IMR-90 (cell line): ENCODE data around the gene BTBD17. TPM values are rescaled to one million over a fixed set of nuclear protein-coding genes. Genes with fewer than 3 reads are reported as not detected.

Experiments
- ATAC-seq: fragments of 200-7000 bp; cut with Tn5 transposase; 2 replicates; pipeline ENCODE4 v1.9.1; 2020; ENCODE audit warnings: low read depth, mild to moderate bottlenecking, moderate library complexity
- BruUV-seq: library from RNA; stranded (reverse); fragments of 400-500 nt; replicated peaks from 2 replicates; lab custom pipeline; 2021; lab: Mats Ljungman, UMichigan
- CTCF ChIA-PET: fragments of 300-600 bp; formaldehyde crosslinking; extraction: SDS; loops from one replicate; lab custom pipeline; 2021; ENCODE audit warnings: antibody characterized with exemption; lab: Yijun Ruan, JAX
- POLR2A ChIA-PET: fragments of 300-600 bp; sonication (Branson Sonifier 250); formaldehyde crosslinking; loops from one replicate; lab custom pipeline; 2022; ENCODE audit warnings: antibody characterized with exemption; ENCODE audit not compliant: unreplicated experiment; lab: Charles Lee
- DNase-seq: peaks from one replicate; pipeline ENCODE4 v3.0.0; 2013
- H2AFZ ChIP-seq: replicated peaks from 2 replicates; pipeline ENCODE3; 2013; ENCODE audit warnings: low read length, mild to moderate bottlenecking; ENCODE audit not compliant: poor library complexity
- H2AK5ac ChIP-seq: 2 replicates; pipeline ENCODE4 v1.6.1; 2013; ENCODE audit warnings: low read depth, low read length, inconsistent platforms
- H2AK9ac ChIP-seq: replicated peaks from 2 replicates; pipeline ENCODE3; 2013; ENCODE audit warnings: mild to moderate bottlenecking, low read depth, low read length, moderate library complexity; ENCODE audit not compliant: poor library complexity
- H2BK120ac ChIP-seq: 2 replicates; pipeline ENCODE4 v1.6.1; 2013; ENCODE audit warnings: low read depth, low read length, inconsistent platforms
- H2BK15ac ChIP-seq: 3 replicates; pipeline ENCODE4 v1.6.1; 2013; ENCODE audit warnings: low read depth, low read length, inconsistent platforms
- H2BK20ac ChIP-seq: 2 replicates; pipeline ENCODE4 v1.6.1; 2013; ENCODE audit warnings: low read depth, mild to moderate bottlenecking, inconsistent platforms, low read length, moderate library complexity
- H2BK5ac ChIP-seq: 2 replicates; pipeline ENCODE4 v1.6.1; 2013; ENCODE audit warnings: mild to moderate bottlenecking, low read depth, low read length, inconsistent platforms; ENCODE audit not compliant: poor library complexity, severe bottlenecking
- H3K14ac ChIP-seq: replicated peaks from 2 replicates; pipeline ENCODE4 v1.6.1; 2013; ENCODE audit warnings: low read depth, low read length, inconsistent platforms
- H3K18ac ChIP-seq: 2 replicates; pipeline ENCODE4 v1.6.1; 2013; ENCODE audit warnings: low read depth, low read length, control low read depth
- H3K23ac ChIP-seq: 2 replicates; pipeline ENCODE4 v1.6.1; 2013; ENCODE audit warnings: low read depth, low read length, inconsistent platforms
- H3K27ac ChIP-seq: 2 replicates; pipeline ENCODE4 v1.5.1; 2013; ENCODE audit warnings: mild to moderate bottlenecking, control low read depth, low read length; ENCODE audit not compliant: insufficient read depth
- H3K27me3 ChIP-seq: 2 replicates; pipeline ENCODE4 v1.6.1; 2013; ENCODE audit warnings: low read length; ENCODE audit not compliant: control insufficient read depth, insufficient read depth
- H3K36me3 ChIP-seq: 2 replicates; pipeline ENCODE4 v1.6.1; 2013; ENCODE audit warnings: low read length, mixed read lengths; ENCODE audit not compliant: control insufficient read depth, insufficient read depth
- H3K4ac ChIP-seq: 2 replicates; pipeline ENCODE4 v1.6.1; 2013; ENCODE audit warnings: low read depth, low read length, inconsistent platforms
- H3K4me1 ChIP-seq: 2 replicates; pipeline ENCODE4 v1.6.1; 2013; ENCODE audit warnings: low read length, mixed read lengths; ENCODE audit not compliant: control insufficient read depth, insufficient read depth
- H3K4me2 ChIP-seq: 2 replicates; pipeline ENCODE4 v1.6.1; 2013; ENCODE audit warnings: low read depth, mild to moderate bottlenecking, control low read depth, low read length, moderate library complexity
- H3K4me3 ChIP-seq: 2 replicates; pipeline ENCODE4 v1.5.1; 2013; ENCODE audit warnings: low read depth, mild to moderate bottlenecking, control low read depth, low read length, moderate library complexity; ENCODE audit not compliant: insufficient read depth
- H3K56ac ChIP-seq: 2 replicates; pipeline ENCODE4 v1.6.1; 2013; ENCODE audit warnings: low read length, inconsistent platforms; ENCODE audit not compliant: insufficient read depth; ENCODE audit errors: extremely low read depth
- H3K79me1 ChIP-seq, 2 experiments: 2 replicates each; pipeline ENCODE4 v1.6.1; 2013; ENCODE audit warnings: low read length in 2 of 2, inconsistent platforms in 1 of 2, low read depth in 1 of 2
- H3K9ac ChIP-seq: 2 replicates; pipeline ENCODE4 v1.6.1; 2013; ENCODE audit warnings: low read depth, low read length, control low read depth
- H3K9me1 ChIP-seq: 2 replicates; pipeline ENCODE4 v1.6.1; 2013; ENCODE audit warnings: low read length, inconsistent platforms; ENCODE audit not compliant: insufficient read depth
- H3K9me3 ChIP-seq: 2 replicates; pipeline ENCODE4 v1.6.1; 2013; ENCODE audit warnings: low read length; ENCODE audit not compliant: control insufficient read depth, insufficient read depth
- H4K20me1 ChIP-seq: 2 replicates; pipeline ENCODE4 v1.6.1; 2013; ENCODE audit warnings: low read length, inconsistent platforms; ENCODE audit not compliant: insufficient read depth
- H4K5ac ChIP-seq: 2 replicates; pipeline ENCODE4 v1.6.1; 2013; ENCODE audit warnings: mild to moderate bottlenecking, low read depth, low read length, control low read depth
- H4K8ac ChIP-seq, 2 experiments: 2 replicates each; pipeline ENCODE4 v1.6.1; 2013; ENCODE audit warnings: low read depth in 2 of 2, low read length in 2 of 2, control low read depth in 1 of 2, inconsistent platforms in 1 of 2
- H4K91ac ChIP-seq: 2 replicates; pipeline ENCODE4 v1.6.1; 2013; ENCODE audit warnings: low read depth, low read length, inconsistent platforms; ENCODE audit not compliant: insufficient read depth
- ELK1 ChIP-seq: fragments of 150-350 bp; IDR thresholded peaks from 2 replicates; pipeline ENCODE4 v1.6.1; 2016; ENCODE audit warnings: low read depth, mild to moderate bottlenecking, low read length, moderate library complexity, borderline replicate concordance
- POLR2A ChIP-seq: IDR thresholded peaks from 2 replicates; pipeline ENCODE4 v1.6.1; 2012; ENCODE audit warnings: mild to moderate bottlenecking, low read depth, low read length
- RAD21 ChIP-seq: IDR thresholded peaks from 2 replicates; pipeline ENCODE4 v1.6.1; 2012; ENCODE audit warnings: low read length, improper control_type of control experiment
- WGBS, 2 experiments: methylation state at CpG; one replicate each; pipeline versions ENCODE4 v1.1.5 to v1.1.7; 2013; ENCODE audit warnings: missing lambda C conversion rate in 2 of 2; ENCODE audit not compliant: insufficient read length in 1 of 2; ENCODE audit errors: extremely low coverage in 2 of 2; 5-methylcytosine and 5-hydroxymethylcytosine counted together
- dilution Hi-C: fragments of 300-500 bp; cut with HindIII; formaldehyde crosslinking; loops from one replicate; pipeline ENCODE4 v1.14.3; 2018; ENCODE audit warnings: low sequenced_read_pairs; ENCODE audit not compliant: unreplicated experiment
- in situ Hi-C: fragments of 300-500 bp; cut with MboI; formaldehyde crosslinking; loops from 3 replicates; pipeline ENCODE4 v1.14.3; 2019; ENCODE audit warnings: low sequenced_read_pairs, inconsistent platforms, mixed read lengths
- intact Hi-C: fragments of 100-400 bp; cut with micrococcal nuclease; formaldehyde crosslinking; loops from 2 replicates; pipeline ENCODE4 v1.10.0; 2022
- polyA plus RNA-seq, 3 experiments: library from polyadenylated mRNA; depleted of rRNA; stranded (reverse); fragments of >200 nt; gene quantifications; 2 replicates each; pipeline ENCODE4 v1.2.3, GENCODE V29; 2012; ENCODE audit warnings: low replicate concordance in 1 of 3
- total RNA-seq: library from RNA; depleted of rRNA; stranded (reverse); fragments of >200 nt; gene quantifications from 2 replicates; pipeline ENCODE4 v1.2.3, GENCODE V29; 2012
- TF ChIP-seq, protein P1 (sequence below): conservative IDR thresholded peaks from 2 replicates; pipeline ENCODE4 v1.5.1; 2012; ENCODE audit warnings: mild to moderate bottlenecking, low read depth, low read length, improper control_type of control experiment

The BTBD17 gene
- total and polyA plus RNA-seq, 2 of the 4 experiments (the other 2 are of a cell fraction), result not detected

GRCh38 chr17:74402048-74402447 is 40.4 kb upstream of the BTBD17 start:
- TF ChIP-seq RAD21 (no peak), ELK1 (no peak), POLR2A (no peak)
- TF ChIP-seq, protein P1, sequence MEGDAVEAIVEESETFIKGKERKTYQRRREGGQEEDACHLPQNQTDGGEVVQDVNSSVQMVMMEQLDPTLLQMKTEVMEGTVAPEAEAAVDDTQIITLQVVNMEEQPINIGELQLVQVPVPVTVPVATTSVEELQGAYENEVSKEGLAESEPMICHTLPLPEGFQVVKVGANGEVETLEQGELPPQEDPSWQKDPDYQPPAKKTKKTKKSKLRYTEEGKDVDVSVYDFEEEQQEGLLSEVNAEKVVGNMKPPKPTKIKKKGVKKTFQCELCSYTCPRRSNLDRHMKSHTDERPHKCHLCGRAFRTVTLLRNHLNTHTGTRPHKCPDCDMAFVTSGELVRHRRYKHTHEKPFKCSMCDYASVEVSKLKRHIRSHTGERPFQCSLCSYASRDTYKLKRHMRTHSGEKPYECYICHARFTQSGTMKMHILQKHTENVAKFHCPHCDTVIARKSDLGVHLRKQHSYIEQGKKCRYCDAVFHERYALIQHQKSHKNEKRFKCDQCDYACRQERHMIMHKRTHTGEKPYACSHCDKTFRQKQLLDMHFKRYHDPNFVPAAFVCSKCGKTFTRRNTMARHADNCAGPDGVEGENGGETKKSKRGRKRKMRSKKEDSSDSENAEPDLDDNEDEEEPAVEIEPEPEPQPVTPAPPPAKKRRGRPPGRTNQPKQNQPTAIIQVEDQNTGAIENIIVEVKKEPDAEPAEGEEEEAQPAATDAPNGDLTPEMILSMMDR, result no peak
- intact Hi-C loops (no loop called here), in situ Hi-C loops (no loop called here)

More at GRCh38 chr17:74402048-74402447, 40.4 kb upstream of the BTBD17 start:
- Histone ChIP-seq H3K23ac (no peak overlapping the region), H2AK9ac (no peak overlapping the region), H2BK15ac (no peak overlapping the region), H3K18ac (no peak overlapping the region), H2AK5ac (no peak overlapping the region), H3K4me2 (no peak overlapping the region), H4K8ac (no peak overlapping the region), H3K79me1 (no peaks in the 10 kb centered on the region), H3K4ac (no peak overlapping the region), H4K5ac (no peak overlapping the region), H4K91ac (no peak overlapping the region), H2AFZ (no peak overlapping the region), H3K4me1 (no peaks in the 10 kb centered on the region), H3K9me3 (peaks cover 12% of the 10 kb centered on the region), H3K9me1 (no peaks in the 10 kb centered on the region), H3K4me3 (no peak overlapping the region), H2BK20ac (no peak overlapping the region), H3K27me3 (no peaks in the 10 kb centered on the region), H3K14ac (no peak overlapping the region), H3K27ac (no peak overlapping the region), H3K36me3 (no peaks in the 10 kb centered on the region), H2BK5ac (no peak overlapping the region), H4K20me1 (no peaks in the 10 kb centered on the region), H3K56ac (no peak overlapping the region), H3K9ac (no peak overlapping the region), H2BK120ac (no peak overlapping the region)
- 52% methylated on average over 2 of the region's 7 CpGs; no CpG with 5 or more reads in 1 of the 2 experiments for WGBS, 2 experiments
- no TSS peak for BruUV-seq
- ChIA-PET CTCF (no interaction called here), POLR2A (no interaction called here)
- dilution Hi-C loops, result no loop called here
- DNase-seq (no peak), ATAC-seq (no peak)
